ENCODE data around the gene CISD1. TPM values are rescaled to one million over a fixed set of nuclear protein-coding genes. Genes with fewer than 3 reads are reported as not detected.

The CISD1 gene
- total and polyA plus RNA-seq, 10 of the 15 experiments (the other 5 are each of a cell fraction or from before 2014, with no cell fraction given) = 23.0 to 162 (median 58.5) TPM

DNA sequence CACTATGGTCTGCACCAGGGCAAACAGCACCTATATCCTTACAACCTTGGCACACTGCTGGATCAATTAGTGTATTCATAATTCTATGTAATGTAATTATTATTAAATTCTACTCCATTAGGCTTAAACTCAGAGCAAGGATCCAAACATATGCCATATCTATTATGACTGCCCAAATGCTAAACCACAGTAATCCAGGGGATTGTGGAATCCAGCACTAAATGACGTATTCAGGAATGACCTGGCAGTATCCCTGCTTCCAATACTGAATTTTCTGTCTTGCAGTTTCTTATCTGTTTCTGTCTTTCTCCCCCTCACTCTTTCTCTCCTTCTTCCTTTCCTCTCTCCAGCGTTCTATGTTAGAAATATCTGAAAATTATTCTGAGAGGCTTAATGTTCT is 49.4 kb downstream of the CISD1 start:
- ChIA-PET CTCF (interaction anchor here (0.5 to 1.0 kb wide), 2 partner anchors 18 to 164 kb away, joined by 3 read pairs; no protein-coding TSS in a partner anchor), SMC1A (ENCODE audit: uncharacterized antibody, unreplicated experiment) (no interaction called here), POLR2A (no interaction called here), RAD21 (ENCODE audit: unreplicated experiment) (no interaction called here)
- intact Hi-C loops (cut with micrococcal nuclease; ENCODE audit: unreplicated experiment) = no loop called here
- Histone ChIP-seq H3K27me3 (replicated peaks in 1 of 2; ENCODE audit: control insufficient read depth in 2 of 2, insufficient read depth in 2 of 2, low read length in 1 of 2) (no peaks in the 10 kb centered on the region; a peak in 1 of 4 replicates), H2AFZ (ENCODE audit: control insufficient read depth, low read depth, low read length) (no peak overlapping the region), H4K20me1 (ENCODE audit: control insufficient read depth, insufficient read depth) (no peaks in the 10 kb centered on the region), H3K9me3 (replicated peaks; ENCODE audit: control insufficient read depth, insufficient read depth, low read length) (no peaks in the 10 kb centered on the region), H3K79me2 (ENCODE audit: control insufficient read depth, insufficient read depth, low read length) (no peaks in the 10 kb centered on the region), H3K27ac (ENCODE audit: control insufficient read depth, insufficient read depth) (no peak overlapping the region), H3K4me3 (no peak overlapping the region), H3K9ac (ENCODE audit: control insufficient read depth, insufficient read depth, low read length) (no peak overlapping the region), H3K4me2 (ENCODE audit: control insufficient read depth, insufficient read depth) (no peak overlapping the region), H3K4me1 (ENCODE audit: control insufficient read depth, insufficient read depth, low read length) (peaks cover 4% of the 10 kb centered on the region; the same call in 1 of the 2 replicates), H3K36me3 (ENCODE audit: control insufficient read depth in 2 of 2, insufficient read depth in 2 of 2, low read length in 1 of 2) (no peaks in the 10 kb centered on the region)
- in situ Hi-C loops (cut with MboI) = no loop called here
- FAIRE-seq (no peak), DNase-seq (ENCODE audit: low read depth, low spot score) (no peak), ATAC-seq (no peak)
- WGBS (ENCODE audit: insufficient coverage, insufficient replicate concordance, low lambda C conversion rate, missing lambda C conversion rate) = 27% methylated on average over 2 of the region's 2 CpGs
- TF ChIP-seq ZNF274 (IDR thresholded peaks at IDR 0.05; ENCODE audit: insufficient read depth, insufficient read length) (no peak), POLR2AphosphoS2 (IDR thresholded peaks at IDR 0.05; ENCODE audit: low read depth, low read length) (no peak), SMC3 (IDR thresholded peaks at IDR 0.05; ENCODE audit: borderline replicate concordance, low read length) (no peak), RELA (IDR thresholded peaks at IDR 0.05; ENCODE audit: borderline replicate concordance, partially characterized antibody) (no peak), EED (IDR thresholded peaks at IDR 0.05; ENCODE audit: low read depth) (no peak), SPI1 (IDR thresholded peaks at IDR 0.05; ENCODE audit: borderline replicate concordance, insufficient read depth, low read depth, low read length) (no peak), MYC (IDR thresholded peaks at IDR 0.05; ENCODE audit: insufficient read depth, insufficient read length, insufficient replicate concordance, low read length, severe bottlenecking) (no peak), NFIC (IDR thresholded peaks at IDR 0.05; ENCODE audit: low read depth, low read length) (no peak), CREM (IDR thresholded peaks at IDR 0.05; ENCODE audit: low read depth) (no peak), MAX (IDR thresholded peaks at IDR 0.05; ENCODE audit: low read depth, low read length) (no peak), TARDBP (IDR thresholded peaks at IDR 0.05; ENCODE audit: borderline replicate concordance) (no peak), SRF (IDR thresholded peaks at IDR 0.05; ENCODE audit: low read depth in 2 of 2, low read length in 2 of 2) (no peak), STAT3 (IDR thresholded peaks at IDR 0.05; ENCODE audit: low read depth, low read length) (no peak), BMI1 (IDR thresholded peaks at IDR 0.05; ENCODE audit: borderline replicate concordance) (no peak), NRF1 (conservative IDR thresholded peaks at IDR 0.05; ENCODE audit: low read depth, low read length) (no peak), SUPT20H (IDR thresholded peaks at IDR 0.05; ENCODE audit: borderline replicate concordance, control insufficient read depth, low read depth, low read length) (no peak), EZH2 (IDR thresholded peaks at IDR 0.05; ENCODE audit: borderline replicate concordance, control insufficient read depth, low read depth, low read length) (no peak), GABPA (IDR thresholded peaks at IDR 0.05; ENCODE audit: low read depth) (no peak)
- TF ChIP-seq, protein P1, sequence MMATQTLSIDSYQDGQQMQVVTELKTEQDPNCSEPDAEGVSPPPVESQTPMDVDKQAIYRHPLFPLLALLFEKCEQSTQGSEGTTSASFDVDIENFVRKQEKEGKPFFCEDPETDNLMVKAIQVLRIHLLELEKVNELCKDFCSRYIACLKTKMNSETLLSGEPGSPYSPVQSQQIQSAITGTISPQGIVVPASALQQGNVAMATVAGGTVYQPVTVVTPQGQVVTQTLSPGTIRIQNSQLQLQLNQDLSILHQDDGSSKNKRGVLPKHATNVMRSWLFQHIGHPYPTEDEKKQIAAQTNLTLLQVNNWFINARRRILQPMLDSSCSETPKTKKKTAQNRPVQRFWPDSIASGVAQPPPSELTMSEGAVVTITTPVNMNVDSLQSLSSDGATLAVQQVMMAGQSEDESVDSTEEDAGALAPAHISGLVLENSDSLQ (IDR thresholded peaks at IDR 0.05) = no peak
- TF ChIP-seq, protein P2, sequence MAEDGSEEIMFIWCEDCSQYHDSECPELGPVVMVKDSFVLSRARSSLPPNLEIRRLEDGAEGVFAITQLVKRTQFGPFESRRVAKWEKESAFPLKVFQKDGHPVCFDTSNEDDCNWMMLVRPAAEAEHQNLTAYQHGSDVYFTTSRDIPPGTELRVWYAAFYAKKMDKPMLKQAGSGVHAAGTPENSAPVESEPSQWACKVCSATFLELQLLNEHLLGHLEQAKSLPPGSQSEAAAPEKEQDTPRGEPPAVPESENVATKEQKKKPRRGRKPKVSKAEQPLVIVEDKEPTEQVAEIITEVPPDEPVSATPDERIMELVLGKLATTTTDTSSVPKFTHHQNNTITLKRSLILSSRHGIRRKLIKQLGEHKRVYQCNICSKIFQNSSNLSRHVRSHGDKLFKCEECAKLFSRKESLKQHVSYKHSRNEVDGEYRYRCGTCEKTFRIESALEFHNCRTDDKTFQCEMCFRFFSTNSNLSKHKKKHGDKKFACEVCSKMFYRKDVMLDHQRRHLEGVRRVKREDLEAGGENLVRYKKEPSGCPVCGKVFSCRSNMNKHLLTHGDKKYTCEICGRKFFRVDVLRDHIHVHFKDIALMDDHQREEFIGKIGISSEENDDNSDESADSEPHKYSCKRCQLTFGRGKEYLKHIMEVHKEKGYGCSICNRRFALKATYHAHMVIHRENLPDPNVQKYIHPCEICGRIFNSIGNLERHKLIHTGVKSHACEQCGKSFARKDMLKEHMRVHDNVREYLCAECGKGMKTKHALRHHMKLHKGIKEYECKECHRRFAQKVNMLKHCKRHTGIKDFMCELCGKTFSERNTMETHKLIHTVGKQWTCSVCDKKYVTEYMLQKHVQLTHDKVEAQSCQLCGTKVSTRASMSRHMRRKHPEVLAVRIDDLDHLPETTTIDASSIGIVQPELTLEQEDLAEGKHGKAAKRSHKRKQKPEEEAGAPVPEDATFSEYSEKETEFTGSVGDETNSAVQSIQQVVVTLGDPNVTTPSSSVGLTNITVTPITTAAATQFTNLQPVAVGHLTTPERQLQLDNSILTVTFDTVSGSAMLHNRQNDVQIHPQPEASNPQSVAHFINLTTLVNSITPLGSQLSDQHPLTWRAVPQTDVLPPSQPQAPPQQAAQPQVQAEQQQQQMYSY (CRISPR knock-in tag; IDR thresholded peaks at IDR 0.05) = no peak
- no TSS peak for BruUV-seq (replicated peaks)

Measured in GM12878 (cell line).